Adrenal gland (tissue), 12 donors: ENCODE results near the gene DNAJB1. TPM values are rescaled to one million over a fixed set of nuclear protein-coding genes. Genes with fewer than 3 reads are reported as not detected.
A peak's percentile ranks its signal among the peaks of the same experiment; 100 is the strongest.

Experiments
- DNase-seq, 7 donors: peaks; one replicate each; pipeline ENCODE4 v3.0.0-alpha.2; 2019 to 2020
- H3K27ac ChIP-seq, 5 donors: fragments of 200-600 bp; sonication (generic) in 4 of 5; 1 replicate in 3 of 5; 2 replicates in 2 of 5; pipeline versions ENCODE4 v1.5.1 to v1.8.0; 2016 to 2020; ENCODE audit warnings: mild to moderate bottlenecking in 1 of 5
- H3K27me3 ChIP-seq: fragments of 200-600 bp; 2 replicates; pipeline ENCODE4 v1.8.0; 2021
- H3K36me3 ChIP-seq, 2 donors: fragments of 200-600 bp; replicated peaks in 1 of 2; 1 replicate in 1 of 2; 2 replicates in 1 of 2; pipeline versions ENCODE4 v1.5.1 to v1.8.0; 2018 to 2022
- H3K4me1 ChIP-seq, 2 donors: fragments of 200-600 bp; replicated peaks in 1 of 2; 1 replicate in 1 of 2; 2 replicates in 1 of 2; pipeline versions ENCODE4 v1.5.1 to v1.8.0; 2018 to 2021
- H3K4me3 ChIP-seq, 4 donors: fragments of 200-600 bp; sonication (generic) in 3 of 4; one replicate each; pipeline ENCODE4 v1.5.1; 2016 to 2018
- H3K9me3 ChIP-seq, 3 donors: fragments of 200-600 bp; sonication (generic) in 1 of 3; replicated peaks in 1 of 3; 1 replicate in 2 of 3; 2 replicates in 1 of 3; pipeline versions ENCODE4 v1.5.1 to v1.8.0; 2016 to 2021
- POLR2A ChIP-seq, 2 donors: fragments of 450-650 bp; IDR thresholded peaks; one replicate each; pipeline ENCODE4 v1.6.1; 2017; ENCODE audit warnings: antibody characterized with exemption in 2 of 2, mild to moderate bottlenecking in 2 of 2, moderate library complexity in 1 of 2
- WGBS, 4 donors: extraction: QIAGEN DNeasy Blood & Tissue Kit in 2 of 4; methylation state at CpG; one replicate each; pipeline versions ENCODE4 v1.1.5 to v1.1.7; 2013 to 2017; 5-methylcytosine and 5-hydroxymethylcytosine counted together
- intact Hi-C, 2 donors: fragments of 100-400 bp; cut with DNase I; formaldehyde crosslinking; loops; one replicate each; pipeline versions ENCODE4 v1.14.1 to v1.15.0; 2022 to 2023
- polyA plus RNA-seq, 3 donors: library from polyadenylated mRNA; stranded (reverse); fragments of 200-250 nt in 2 of 3; fragments of 350-450 nt in 1 of 3; fragmentation: Illumina TruSeq in 1 of 3; extraction: RNeasy Lipid Tissue Mini Kit (QIAGEN cat#74804) in 1 of 3; gene quantifications; one replicate each; pipeline ENCODE4 v1.2.3, GENCODE V29; 2013 to 2014
- total RNA-seq, 9 donors: library from RNA; depleted of rRNA in 4 of 9; stranded (reverse); fragments of >200 nt in 4 of 9; fragments of 120-200 nt in 1 of 9; fragmentation: NEBNext Ultra II Directional in 1 of 9; extraction: Animal tissue kit (Norgen Biotek cat#: 25700) in 1 of 9; gene quantifications; one replicate each; pipeline versions ENCODE4 v1.1.0 to v1.2.4, GENCODE V29; 2013 to 2023
- TF ChIP-seq, protein P1 (sequence below), 6 experiments: fragments of 450-650 bp in 4 of 6; fragments of 200-600 bp in 2 of 6; sonication (generic) in 1 of 6; IDR thresholded peaks; 1 replicate in 5 of 6; 2 replicates in 1 of 6; pipeline versions ENCODE4 v1.5.1 to v1.8.0; 2016 to 2021; ENCODE audit warnings: antibody characterized with exemption in 6 of 6, mild to moderate bottlenecking in 2 of 6, moderate library complexity in 1 of 6
- donor health status: healthy with polysubstance abuse.
- donor health status: Bipolar disorder and iron deficiency.
- donor health status: DM: yes; HTN: yes; CAD: no.
- donor health status: DM: no; HTN: no; CAD: no.
- donor health status: DM: no; HTN: no; CAD: no.
- donor health status: DM: yes; HTN: yes; CAD: no.

Gene DNAJB1
- total and polyA plus RNA-seq, 12 donors: 42.5 to 273 (median 123) TPM

DNA sequence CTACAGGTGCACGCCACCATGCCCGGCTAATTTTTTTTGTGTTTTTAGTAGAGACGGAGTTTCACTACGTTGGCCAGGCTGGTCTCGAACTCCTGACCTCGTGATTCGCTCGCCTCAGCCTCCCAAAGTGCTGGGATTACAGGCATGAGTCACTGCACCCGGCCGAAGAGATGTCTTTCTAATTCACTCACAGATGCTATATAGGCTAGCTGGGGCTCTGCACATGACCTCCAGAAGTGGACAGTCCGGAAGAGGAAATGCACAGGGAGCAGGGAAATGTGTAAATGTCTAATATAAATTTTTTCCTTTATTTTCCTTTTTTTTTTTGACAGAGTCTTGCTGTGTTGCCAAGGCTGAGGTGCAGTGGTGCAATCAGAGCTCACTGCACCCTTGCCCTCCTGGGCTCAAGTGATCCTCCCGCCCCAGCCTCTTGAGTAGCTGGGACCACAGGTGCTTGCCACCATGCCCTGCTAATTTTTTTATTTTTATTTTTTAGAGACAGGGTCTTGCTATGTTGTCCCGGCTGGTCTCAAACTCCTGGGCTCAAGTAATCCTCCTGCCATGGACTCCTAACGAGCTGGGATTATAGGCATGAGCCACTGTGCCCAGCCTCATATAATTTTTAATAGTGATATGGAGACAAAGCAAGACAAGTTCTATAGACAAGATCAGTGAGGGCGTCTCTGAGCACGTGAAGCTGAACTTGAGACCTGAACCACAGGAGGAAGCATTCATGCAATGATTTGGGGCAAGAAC, 30.6 kb downstream of the DNAJB1 start:
- Histone ChIP-seq H3K4me3 (no peak overlapping the region), H3K9me3 (no peaks in the 10 kb centered on the region), H3K36me3 (peaks cover 0 to 40% of the 10 kb centered on the region in 2 donors), H3K27ac (no peak overlapping the region), H3K4me1 (no peaks in the 10 kb centered on the region), H3K27me3 (no peaks in the 10 kb centered on the region)
- WGBS, 4 donors: 90 to 95% (median 92%) methylated on average over 15 to 16 of the region's 16 CpGs
- intact Hi-C loops: no loop called here
- TF ChIP-seq, protein P1, sequence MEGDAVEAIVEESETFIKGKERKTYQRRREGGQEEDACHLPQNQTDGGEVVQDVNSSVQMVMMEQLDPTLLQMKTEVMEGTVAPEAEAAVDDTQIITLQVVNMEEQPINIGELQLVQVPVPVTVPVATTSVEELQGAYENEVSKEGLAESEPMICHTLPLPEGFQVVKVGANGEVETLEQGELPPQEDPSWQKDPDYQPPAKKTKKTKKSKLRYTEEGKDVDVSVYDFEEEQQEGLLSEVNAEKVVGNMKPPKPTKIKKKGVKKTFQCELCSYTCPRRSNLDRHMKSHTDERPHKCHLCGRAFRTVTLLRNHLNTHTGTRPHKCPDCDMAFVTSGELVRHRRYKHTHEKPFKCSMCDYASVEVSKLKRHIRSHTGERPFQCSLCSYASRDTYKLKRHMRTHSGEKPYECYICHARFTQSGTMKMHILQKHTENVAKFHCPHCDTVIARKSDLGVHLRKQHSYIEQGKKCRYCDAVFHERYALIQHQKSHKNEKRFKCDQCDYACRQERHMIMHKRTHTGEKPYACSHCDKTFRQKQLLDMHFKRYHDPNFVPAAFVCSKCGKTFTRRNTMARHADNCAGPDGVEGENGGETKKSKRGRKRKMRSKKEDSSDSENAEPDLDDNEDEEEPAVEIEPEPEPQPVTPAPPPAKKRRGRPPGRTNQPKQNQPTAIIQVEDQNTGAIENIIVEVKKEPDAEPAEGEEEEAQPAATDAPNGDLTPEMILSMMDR (IDR thresholded peaks at IDR 0.05): no peak
- no peak for TF ChIP-seq POLR2A (IDR thresholded peaks at IDR 0.05)
- DNase-seq: no peak

DNA sequence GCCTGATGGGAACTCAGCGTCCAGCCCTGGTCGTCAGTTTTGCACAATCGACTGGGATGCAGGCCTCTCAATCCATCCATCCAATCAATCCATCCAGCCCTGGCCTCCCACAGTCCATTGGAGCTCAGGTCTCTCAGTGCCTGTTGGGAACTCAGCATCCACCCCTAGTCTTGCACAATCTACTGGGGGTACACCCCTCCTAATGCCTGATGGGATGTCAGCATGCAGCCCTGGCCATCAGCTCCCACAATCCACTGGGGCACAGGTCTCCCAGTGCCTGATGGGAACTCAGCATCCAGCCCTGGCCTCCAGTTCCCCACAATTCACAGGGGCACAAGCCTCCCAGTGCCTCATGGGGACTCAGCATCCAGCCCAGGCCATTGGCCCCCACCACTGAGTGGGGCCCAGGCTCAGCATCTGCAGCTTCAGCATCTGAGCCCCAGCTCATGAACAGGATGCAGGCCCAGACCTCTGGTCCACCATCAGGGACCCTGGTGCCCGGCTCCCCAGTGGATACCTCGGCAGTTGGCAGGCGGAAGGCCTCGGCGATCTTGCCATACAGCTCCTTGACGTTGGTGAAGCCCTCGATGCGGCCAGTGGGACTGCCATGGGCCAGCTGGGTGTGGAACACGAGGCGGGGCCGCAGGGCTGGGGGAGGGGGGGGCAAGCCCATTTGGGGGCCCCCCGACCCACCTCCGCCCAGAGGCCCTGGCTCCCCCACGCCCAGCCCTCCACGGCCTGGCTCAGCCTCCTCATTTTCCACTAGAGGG, 35.8 kb downstream of the DNAJB1 start:
- Histone ChIP-seq H3K4me3 (no peak overlapping the region), H3K36me3 (peaks cover 0 to 43% of the 10 kb centered on the region in 2 donors), H3K9me3 (no peaks in the 10 kb centered on the region), H3K4me1 (peaks cover 0 to 5% of the 10 kb centered on the region in 2 donors), H3K27me3 (no peaks in the 10 kb centered on the region), H3K27ac (no peak overlapping the region)
- no peak for TF ChIP-seq POLR2A (IDR thresholded peaks at IDR 0.05)
- TF ChIP-seq, protein P1 (IDR thresholded peaks at IDR 0.05): no peak
- DNase-seq: no peak
- 83 to 92% (median 91%) methylated on average over 2 to 18 of the region's 18 CpGs for WGBS, 4 donors
- intact Hi-C loops: no loop called here

DNA sequence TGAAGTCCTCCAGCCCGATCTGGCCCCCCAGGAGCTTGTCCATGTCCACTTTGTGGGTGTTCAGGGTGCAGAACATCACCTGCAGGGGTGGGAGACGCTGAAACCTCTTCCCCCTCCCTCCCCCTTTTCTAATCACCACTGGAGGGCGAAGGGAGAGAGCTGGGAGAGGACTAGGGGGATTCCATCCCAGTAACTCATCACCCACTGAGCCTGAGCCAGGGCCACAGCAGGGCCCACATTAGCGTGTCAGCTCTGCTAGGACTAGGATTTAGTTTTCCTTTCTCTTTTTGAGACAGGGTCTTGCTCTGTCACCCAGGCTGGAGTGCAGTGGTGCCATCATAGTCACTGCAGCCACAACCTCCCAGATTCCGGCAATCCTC, 37.5 kb downstream of the DNAJB1 start:
- intact Hi-C loops: no loop called here
- H3K36me3 ChIP-seq: peaks cover 0 to 41% of the 10 kb centered on the region in 2 donors
- TF ChIP-seq POLR2A (IDR thresholded peaks at IDR 0.05): no peak
- TF ChIP-seq, protein P1 (IDR thresholded peaks at IDR 0.05): no peak

DNA sequence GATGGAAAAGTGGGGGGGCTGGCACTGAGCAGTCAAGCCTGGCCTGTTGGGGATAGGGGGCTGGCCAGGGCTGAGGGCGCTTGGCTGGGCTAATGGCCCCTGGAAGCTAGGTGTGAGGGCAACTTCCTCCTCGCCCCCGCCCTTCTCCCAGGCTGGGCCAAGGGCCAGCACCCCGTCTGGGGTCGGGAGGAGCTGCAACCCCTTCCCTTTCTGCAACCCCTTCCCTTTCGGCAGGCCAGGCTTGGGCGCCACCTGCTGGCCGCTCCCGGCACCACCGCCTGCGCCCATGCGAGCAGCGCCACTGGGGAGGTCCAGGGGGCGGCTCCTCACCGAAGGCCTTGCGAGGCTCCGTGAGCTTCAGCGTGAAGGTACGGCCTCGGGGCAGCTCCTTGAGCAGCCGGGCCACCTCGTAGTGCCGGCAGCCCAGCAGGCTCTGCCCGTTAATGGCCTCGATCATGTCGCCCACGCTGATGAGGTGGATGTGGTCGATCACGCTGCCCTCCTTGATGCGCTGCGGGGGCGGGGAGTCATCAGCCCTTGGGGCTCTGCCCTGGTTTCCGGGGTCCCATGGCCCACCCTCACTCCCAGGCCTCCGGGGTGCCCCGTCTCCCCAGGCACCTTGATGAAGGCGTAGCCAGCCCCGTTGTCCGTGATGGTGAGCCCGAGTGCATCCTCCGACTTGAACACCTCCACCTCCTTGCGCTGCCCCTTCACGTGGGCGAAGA, 38.1 kb downstream of the DNAJB1 start:
- Histone ChIP-seq H3K4me3 (no peak overlapping the region), H3K4me1 (peaks cover 0 to 12% of the 10 kb centered on the region in 2 donors), H3K27ac (peak overlapping the region in 1 of 5 donors; percentile 40), H3K27me3 (no peaks in the 10 kb centered on the region), H3K36me3 (peaks cover 0 to 39% of the 10 kb centered on the region in 2 donors), H3K9me3 (no peaks in the 10 kb centered on the region)
- intact Hi-C loops: no loop called here
- DNase-seq: peak in 2 of 7 donors; percentile 40 to 44
- TF ChIP-seq, protein P1 (IDR thresholded peaks at IDR 0.05): peak; percentile 49 to 84 (median 67)
- TF ChIP-seq POLR2A (IDR thresholded peaks at IDR 0.05): no peak
- WGBS, 4 donors: 58 to 67% (median 59%) methylated on average over 29 to 43 of the region's 43 CpGs

More for the DNA sequence above, 37.5 kb downstream of the DNAJB1 start:
- Histone ChIP-seq H3K9me3 (no peaks in the 10 kb centered on the region), H3K4me1 (peaks cover 0 to 7% of the 10 kb centered on the region in 2 donors), H3K27me3 (no peaks in the 10 kb centered on the region), H3K4me3 (no peak overlapping the region), H3K27ac (no peak overlapping the region)
- WGBS, 4 donors: 80 to 89% (median 84%) methylated on average over 5 of the region's 5 CpGs
- DNase-seq: no peak
